Measurements from ENCODE around the gene WDR4. TPM values are rescaled to one million over a fixed set of nuclear protein-coding genes. Genes with fewer than 3 reads are reported as not detected.
"Not testable (repeated sequence)": the region's sequence is repeated elsewhere in the genome, so short reads cannot be mapped to it uniquely, and the experiment has no call there.

WDR4 gene, protein sequence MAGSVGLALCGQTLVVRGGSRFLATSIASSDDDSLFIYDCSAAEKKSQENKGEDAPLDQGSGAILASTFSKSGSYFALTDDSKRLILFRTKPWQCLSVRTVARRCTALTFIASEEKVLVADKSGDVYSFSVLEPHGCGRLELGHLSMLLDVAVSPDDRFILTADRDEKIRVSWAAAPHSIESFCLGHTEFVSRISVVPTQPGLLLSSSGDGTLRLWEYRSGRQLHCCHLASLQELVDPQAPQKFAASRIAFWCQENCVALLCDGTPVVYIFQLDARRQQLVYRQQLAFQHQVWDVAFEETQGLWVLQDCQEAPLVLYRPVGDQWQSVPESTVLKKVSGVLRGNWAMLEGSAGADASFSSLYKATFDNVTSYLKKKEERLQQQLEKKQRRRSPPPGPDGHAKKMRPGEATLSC
- total RNA-seq (2014; rRNA removed; shearing (Covaris generic)), result 29.8 and 35.4 TPM in 2 replicates

DNA sequence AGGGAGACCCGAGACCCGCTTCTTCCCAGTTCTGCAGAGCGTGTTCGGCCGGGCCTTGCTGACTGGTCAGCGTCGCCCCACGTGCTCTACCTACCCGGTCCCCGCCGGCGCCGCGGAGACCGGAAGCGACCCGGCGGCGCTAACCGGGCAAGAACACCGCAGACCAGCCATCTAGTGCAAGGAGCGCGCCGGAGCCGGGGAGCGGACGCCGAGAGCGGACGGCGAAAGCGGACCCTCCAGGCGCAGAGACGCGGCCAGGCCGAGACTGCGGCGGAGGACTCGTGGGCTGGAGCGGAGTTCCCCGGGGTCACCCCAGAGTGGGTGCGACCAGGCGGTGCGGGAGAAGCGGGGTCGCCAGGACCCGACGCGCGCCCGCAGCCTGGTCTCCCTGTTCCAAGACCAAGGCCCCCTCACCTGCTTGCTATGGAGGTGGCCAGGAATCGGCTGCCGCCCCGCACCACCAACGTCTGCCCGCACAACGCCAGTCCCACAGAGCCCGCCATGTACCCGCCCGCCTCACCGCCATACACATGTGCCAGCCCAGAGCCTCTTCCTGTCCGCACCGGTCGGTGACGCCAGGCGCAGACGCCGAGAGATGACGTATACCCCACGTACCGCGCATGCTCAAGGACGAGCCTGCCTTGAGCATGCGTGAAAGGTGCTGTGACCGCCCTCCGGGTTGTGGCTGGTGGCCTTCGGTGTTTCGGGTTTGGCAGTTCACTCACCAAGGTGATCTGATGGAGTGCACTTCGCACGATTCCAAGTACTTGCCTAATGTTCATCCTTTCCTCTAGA lies at the start of gene WDR4:
WDR4 (minus strand) TSS at position 547 of the 795 bp plus-strand sequence; CDS start at position 503, 44 bp downstream.
- peak; percentile 95 for DNase-seq (ENCODE audit: low spot score)
- in situ Hi-C loops (cut with HindIII; ENCODE audit: low sequenced_read_pairs), result no loop called here

GRCh38 chr21:42927474-42928200 lies 48.3 kb upstream of the WDR4 start:
- in situ Hi-C loops (cut with HindIII; ENCODE audit: low sequenced_read_pairs); DNase-seq (ENCODE audit: low spot score): not testable (repeated sequence)

- in situ Hi-C loops (cut with HindIII; ENCODE audit: low sequenced_read_pairs), result no loop called here
- DNase-seq (ENCODE audit: low spot score), result no peak
Measured at GRCh38 chr21:42925114-42925926, 46.0 kb upstream of the WDR4 start, which contains the start of gene ERVH48-1. ERVH48-1 (minus strand) TSS chr21:42925630; CDS start chr21:42919006, 6,624 bp downstream.

DNA sequence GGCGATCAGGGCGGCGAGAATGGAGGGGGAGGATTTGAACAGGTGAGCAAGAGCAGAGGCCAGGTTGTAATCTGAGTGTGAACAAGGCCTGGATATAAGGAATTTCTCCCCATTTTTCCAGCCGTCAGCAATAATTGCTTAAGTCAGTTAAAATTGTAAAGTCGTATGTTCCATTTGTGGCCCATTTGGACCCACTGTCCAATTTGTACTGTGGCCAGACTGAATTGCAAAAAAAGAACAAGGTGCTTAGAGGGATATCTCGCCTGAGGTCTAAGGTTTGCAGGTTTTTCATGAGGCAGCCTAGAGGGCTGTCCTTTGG lies 45.1 kb upstream of the WDR4 start:
- in situ Hi-C loops (cut with HindIII; ENCODE audit: low sequenced_read_pairs), result no loop called here
- DNase-seq (ENCODE audit: low spot score), result no peak

- peak; percentile 86 for DNase-seq (ENCODE audit: low spot score)
- in situ Hi-C loops (cut with HindIII; ENCODE audit: low sequenced_read_pairs), result no loop called here
Measured at GRCh38 chr21:42923553-42924432, 44.5 kb upstream of the WDR4 start.

DNA sequence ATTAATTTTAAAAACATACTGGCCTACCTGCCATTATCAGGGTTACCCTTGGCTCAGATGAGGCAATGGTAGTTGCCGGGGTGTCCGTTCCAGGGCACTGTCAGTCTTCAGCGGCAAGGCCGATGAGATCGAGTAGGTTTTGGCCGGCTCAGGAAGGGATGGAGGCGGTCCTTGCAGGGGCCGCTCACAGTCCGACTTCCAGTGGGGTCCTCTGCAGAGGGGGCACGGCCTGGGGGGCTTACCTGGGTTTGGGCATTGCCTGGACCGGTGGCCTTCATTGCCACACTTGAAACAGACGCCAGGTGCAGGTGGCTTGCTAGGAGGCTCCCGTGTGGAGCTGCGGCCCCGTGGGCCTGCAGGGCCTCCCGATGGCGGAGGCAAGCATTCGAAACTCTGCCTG lies 43.6 kb upstream of the WDR4 start:
- in situ Hi-C loops (cut with HindIII; ENCODE audit: low sequenced_read_pairs), result no loop called here
- DNase-seq (ENCODE audit: low spot score), result no peak

DNA sequence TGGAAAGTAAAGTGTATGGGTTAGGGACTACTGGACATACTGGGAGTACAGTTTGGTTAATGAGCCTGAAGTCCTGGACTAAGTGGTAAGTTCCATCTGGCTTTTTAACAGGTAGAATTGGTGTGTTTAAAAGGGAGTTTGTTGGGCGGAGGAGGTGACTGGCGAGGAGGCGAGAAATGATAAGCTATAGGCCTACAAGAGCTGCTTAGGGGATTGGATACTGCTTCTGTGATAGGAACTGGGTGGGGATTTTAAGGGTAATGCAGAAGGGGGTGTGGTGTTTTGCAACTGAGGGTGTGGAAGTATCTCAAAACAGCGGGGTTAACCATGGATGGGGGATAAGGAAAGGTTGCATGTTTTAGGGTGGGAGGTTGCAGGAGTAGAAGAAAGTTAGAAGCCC lies 42.6 kb upstream of the WDR4 start:
- DNase-seq (ENCODE audit: low spot score), result no peak
- in situ Hi-C loops (cut with HindIII; ENCODE audit: low sequenced_read_pairs), result no loop called here

- in situ Hi-C loops (cut with HindIII; ENCODE audit: low sequenced_read_pairs), result no loop called here
- DNase-seq (ENCODE audit: low spot score), result no peak
Measured at GRCh38 chr21:42918291-42918690, 39.0 kb upstream of the WDR4 start.

- in situ Hi-C loops (cut with HindIII; ENCODE audit: low sequenced_read_pairs), result no loop called here
- DNase-seq (ENCODE audit: low spot score), result no peak
Measured at GRCh38 chr21:42913476-42913875, 34.1 kb upstream of the WDR4 start.

DNA sequence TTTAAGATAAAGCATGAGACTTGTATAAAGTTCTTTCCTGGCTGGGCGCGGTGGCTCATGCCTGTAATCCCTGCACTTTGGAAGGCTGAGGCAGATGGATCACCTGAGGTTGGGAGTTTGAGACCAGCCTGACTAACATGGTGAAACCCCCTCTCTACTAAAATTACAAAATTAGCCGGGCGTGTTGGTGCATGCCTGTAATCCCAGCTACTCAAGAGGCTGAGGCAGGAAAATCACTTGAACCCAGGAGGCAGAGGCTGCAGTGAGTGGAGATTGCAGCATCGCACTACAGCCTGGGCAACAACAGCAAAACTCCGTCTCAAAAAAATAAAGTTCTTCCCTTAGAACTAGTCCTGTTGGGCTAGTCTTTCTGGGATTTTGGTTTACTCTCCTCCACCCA lies 32.6 kb upstream of the WDR4 start:
- DNase-seq (ENCODE audit: low spot score); in situ Hi-C loops (cut with HindIII; ENCODE audit: low sequenced_read_pairs): not testable (repeated sequence)

DNA sequence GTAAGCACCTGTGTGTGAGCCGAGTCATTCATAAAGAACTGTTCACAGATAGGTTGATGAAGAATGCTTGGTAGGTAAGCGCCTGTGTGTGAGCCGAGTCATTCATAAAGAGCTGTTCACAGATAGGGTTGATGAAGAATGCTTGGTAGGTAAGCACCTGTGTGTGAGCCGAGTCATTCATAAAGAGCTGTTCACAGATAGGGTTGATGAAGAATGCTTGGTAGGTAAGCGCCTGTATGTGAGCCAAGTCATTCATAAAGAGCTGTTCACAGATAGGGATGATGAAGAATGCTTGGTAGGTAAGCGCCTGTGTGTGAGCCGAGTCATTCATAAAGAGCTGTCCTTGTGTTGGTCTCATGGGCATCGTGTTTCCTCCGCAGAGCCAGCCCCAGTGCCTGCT lies 29.1 kb upstream of the WDR4 start:
- in situ Hi-C loops (cut with HindIII; ENCODE audit: low sequenced_read_pairs); DNase-seq (ENCODE audit: low spot score): not testable (repeated sequence)

DNA sequence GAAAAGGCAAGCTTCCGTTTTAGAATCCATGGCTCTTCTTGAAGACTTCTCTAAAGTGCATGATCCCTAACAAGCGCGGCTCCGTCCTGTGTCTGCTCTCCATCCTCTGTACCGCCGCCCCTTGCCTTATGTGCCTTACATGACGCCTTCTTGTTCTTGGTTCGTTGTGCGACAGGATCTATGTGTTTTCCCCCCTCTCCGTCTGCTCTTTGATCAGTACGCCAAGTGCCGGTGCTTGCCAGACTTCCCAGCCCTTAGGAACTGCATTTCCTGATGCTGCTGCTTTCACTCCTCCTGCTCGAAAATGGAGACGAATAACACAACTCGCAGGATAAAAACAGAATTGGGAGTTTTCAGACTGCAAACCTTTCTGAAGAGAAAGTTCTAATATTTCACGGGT lies 26.9 kb upstream of the WDR4 start:
- in situ Hi-C loops (cut with HindIII; ENCODE audit: low sequenced_read_pairs), result no loop called here
- no peak for DNase-seq (ENCODE audit: low spot score)

DNA sequence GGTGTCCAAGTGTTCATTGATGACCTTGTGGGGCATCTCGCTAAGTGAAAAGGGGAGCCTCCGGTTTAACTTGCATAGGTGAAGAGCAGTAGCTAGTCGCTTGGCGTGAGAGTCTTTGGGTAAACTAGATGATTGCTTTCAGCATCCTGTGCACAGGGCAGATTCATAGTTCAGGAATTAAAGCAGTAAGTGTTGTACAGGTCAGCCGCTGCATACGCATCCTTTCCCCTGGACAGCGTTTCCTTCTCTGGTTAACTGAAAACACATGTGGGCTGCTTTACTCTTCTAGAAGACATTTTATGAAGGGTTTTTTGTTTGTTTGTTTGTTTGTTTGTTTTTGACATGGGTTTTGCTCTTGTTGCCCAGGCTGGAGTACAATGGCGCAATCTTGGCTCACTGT lies 25.9 kb upstream of the WDR4 start:
- in situ Hi-C loops (cut with HindIII; ENCODE audit: low sequenced_read_pairs), result no loop called here

GRCh38 chr21:42903817-42904216 lies 24.5 kb upstream of the WDR4 start:
- in situ Hi-C loops (cut with HindIII; ENCODE audit: low sequenced_read_pairs), result no loop called here
- DNase-seq (ENCODE audit: low spot score), result no peak

More for the DNA sequence above, 25.9 kb upstream of the WDR4 start:
- no peak for DNase-seq (ENCODE audit: low spot score)

- in situ Hi-C loops (cut with HindIII; ENCODE audit: low sequenced_read_pairs), result no loop called here
- DNase-seq (ENCODE audit: low spot score), result no peak
Measured at GRCh38 chr21:42900446-42900845, 21.1 kb upstream of the WDR4 start.

- peak; percentile 98 for DNase-seq (ENCODE audit: low spot score)
- in situ Hi-C loops (cut with HindIII; ENCODE audit: low sequenced_read_pairs), result no loop called here
Measured at GRCh38 chr21:42892931-42893755, 13.8 kb upstream of the WDR4 start, which contains the start of gene NDUFV3. NDUFV3 (plus strand) TSS chr21:42893309; CDS start chr21:42893334, 25 bp downstream.

DNA sequence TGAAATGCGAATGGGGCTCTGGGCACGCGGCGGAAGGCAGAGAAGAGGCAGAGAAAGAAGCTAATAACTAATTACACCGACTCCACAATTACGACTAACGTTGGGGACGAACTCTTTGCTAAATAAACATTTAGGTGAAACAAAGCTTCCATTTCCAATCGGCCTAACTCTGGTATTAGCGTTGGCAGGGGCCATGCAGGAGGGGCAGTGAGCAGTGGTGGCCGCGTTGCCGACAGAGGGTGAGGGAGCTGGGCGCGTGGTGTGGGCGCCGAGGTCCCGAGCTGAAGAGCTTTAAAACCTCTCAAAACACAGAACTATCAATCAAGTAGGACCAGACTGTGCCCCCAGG lies 13.2 kb upstream of the WDR4 start:
- DNase-seq (ENCODE audit: low spot score), result no peak
- in situ Hi-C loops (cut with HindIII; ENCODE audit: low sequenced_read_pairs), result no loop called here
